Fibroblast of lung (primary cell): ENCODE data around the gene CHST15.

ENCODE experiments used
- CTCF ChIP-seq, 2 donors: IDR thresholded peaks in 1 of 2; conservative IDR thresholded peaks in 1 of 2; 1 replicate in 1 of 2; 2 replicates in 1 of 2; pipeline ENCODE4 v1.5.1; 2011 to 2012; ENCODE audit warnings: low read length in 2 of 2, control low read depth in 1 of 2, inconsistent platforms in 1 of 2, low read depth in 1 of 2, mild to moderate bottlenecking in 1 of 2
- EZH2 ChIP-seq: IDR thresholded peaks from 2 replicates; pipeline ENCODE4 v1.5.1; 2012; ENCODE audit warnings: low read length, control low read depth, mild to moderate bottlenecking; ENCODE audit errors: missing control alignments

- no peak for TF ChIP-seq CTCF (conservative IDR thresholded peaks at IDR 0.05 in 1 of 2, IDR thresholded peaks at IDR 0.05 in 1 of 2; ENCODE audit: low read depth in 1 of 2, low read length in 2 of 2)
- no peak for TF ChIP-seq EZH2
Measured at GRCh38 chr10:124126145-124126982, 33.0 kb upstream of the CHST15 start.
